MCF 10A (cell line): ENCODE results near the gene KRTAP9-2. TPM values are rescaled to one million over a fixed set of nuclear protein-coding genes. Genes with fewer than 3 reads are reported as not detected.

Source experiments
- BruUV-seq: library from RNA; stranded (reverse); fragments of 400-500 nt; replicated peaks from 2 replicates; lab custom pipeline; 2021; lab: Mats Ljungman, UMichigan
- CTCF ChIA-PET: fragments of 300-600 bp; sonication (Branson Sonifier 250); formaldehyde crosslinking; extraction: SDS; loops from one replicate; lab custom pipeline; 2021; ENCODE audit warnings: antibody characterized with exemption, inconsistent platforms; lab: Yijun Ruan, JAX
- POLR2A ChIA-PET: fragments of 300-600, 350-650 bp; sonication (Branson Sonifier 250); formaldehyde crosslinking; extraction: SDS; loops from one replicate; lab custom pipeline; 2020; ENCODE audit warnings: antibody characterized with exemption, inconsistent platforms; lab: Yijun Ruan, JAX
- DNase-seq: peaks from one replicate; pipeline ENCODE4 v3.0.0-alpha.2; 2018; ENCODE audit not compliant: unreplicated experiment
- H3K27ac Mint-ChIP-seq: one replicate; pipeline ENCODE4 v1.8.0; 2022; ENCODE audit warnings: mild to moderate bottlenecking, low read depth, mixed read lengths; ENCODE audit not compliant: unreplicated experiment
- H3K27me3 Mint-ChIP-seq: one replicate; pipeline ENCODE4 v1.8.0; 2022; ENCODE audit warnings: mixed read lengths; ENCODE audit not compliant: insufficient read depth, unreplicated experiment
- H3K36me3 Mint-ChIP-seq: one replicate; pipeline ENCODE4 v1.8.0; 2022; ENCODE audit warnings: mild to moderate bottlenecking, moderate library complexity, mixed read lengths; ENCODE audit not compliant: insufficient read depth, unreplicated experiment
- H3K4me1 Mint-ChIP-seq: one replicate; pipeline ENCODE4 v1.8.0; 2022; ENCODE audit warnings: mixed read lengths; ENCODE audit not compliant: insufficient read depth, unreplicated experiment
- H3K4me3 Mint-ChIP-seq: one replicate; pipeline ENCODE4 v1.8.0; 2022; ENCODE audit warnings: mild to moderate bottlenecking, moderate library complexity, mixed read lengths; ENCODE audit not compliant: unreplicated experiment
- H3K9me3 Mint-ChIP-seq: one replicate; pipeline ENCODE4 v1.8.0; 2022; ENCODE audit warnings: mixed read lengths; ENCODE audit not compliant: unreplicated experiment
- CTCF ChIP-seq: fragments of 200-600 bp; IDR thresholded peaks from one replicate; pipeline ENCODE4 v1.8.0; 2022; ENCODE audit warnings: antibody characterized with exemption, mild to moderate bottlenecking; ENCODE audit not compliant: unreplicated experiment
- intact Hi-C: fragments of 100-400 bp; cut with micrococcal nuclease; formaldehyde crosslinking; loops from 2 replicates; pipeline ENCODE4 v1.14.1; 2022
- total RNA-seq: library from RNA; stranded (reverse); gene quantifications from 2 replicates; pipeline ENCODE4 v1.2.3, GENCODE V29; 2022

KRTAP9-2 gene
- total RNA-seq, 1 experiment from 2014 or later = not detected

GRCh38 chr17:41258406-41258805 lies 32.0 kb downstream of the KRTAP9-2 start:
- no peaks in the 10 kb centered on the region for H3K36me3 Mint-ChIP-seq
- no TSS peak for BruUV-seq
- POLR2A ChIA-PET = no interaction called here
- no peak for DNase-seq
- CTCF ChIA-PET = no interaction called here
- no peaks in the 10 kb centered on the region for H3K4me1 Mint-ChIP-seq
- H3K27ac Mint-ChIP-seq = no peak overlapping the region
- no peak overlapping the region for H3K4me3 Mint-ChIP-seq
- intact Hi-C loops = no loop called here
- H3K27me3 Mint-ChIP-seq = peaks cover 100% of the 10 kb centered on the region
- TF ChIP-seq CTCF = no peak
- H3K9me3 Mint-ChIP-seq = no peaks in the 10 kb centered on the region

DNA sequence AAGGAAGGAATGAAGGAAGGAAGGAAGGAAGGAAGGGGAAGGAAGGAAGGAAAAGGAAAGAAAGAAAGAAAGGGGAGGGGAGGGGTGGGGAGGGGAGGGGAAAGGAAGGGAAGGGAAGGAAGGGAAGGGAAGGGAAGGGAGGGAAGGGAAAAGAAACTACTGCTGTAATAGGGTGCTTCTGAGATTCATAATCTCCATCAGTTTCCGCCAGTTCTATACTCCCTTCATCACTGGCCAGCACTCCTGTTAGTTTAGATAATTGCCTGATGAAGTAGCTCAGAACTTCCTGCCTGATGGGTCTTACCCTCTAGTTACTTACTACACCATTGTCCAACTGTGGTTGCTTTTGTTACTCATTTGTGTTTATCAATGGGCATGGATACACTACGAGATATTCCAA lies 36.8 kb downstream of the KRTAP9-2 start:
- no peak for DNase-seq
- intact Hi-C loops = no loop called here
- no TSS peak for BruUV-seq
- no peak for TF ChIP-seq CTCF
- no peaks in the 10 kb centered on the region for H3K9me3 Mint-ChIP-seq
- no peak overlapping the region for H3K27ac Mint-ChIP-seq
- H3K27me3 Mint-ChIP-seq = peaks cover 69% of the 10 kb centered on the region
- H3K4me1 Mint-ChIP-seq = no peaks in the 10 kb centered on the region
- ChIA-PET CTCF (no interaction called here), POLR2A (no interaction called here)
- no peaks in the 10 kb centered on the region for H3K36me3 Mint-ChIP-seq
- H3K4me3 Mint-ChIP-seq = no peak overlapping the region

GRCh38 chr17:41264599-41264998 lies 38.2 kb downstream of the KRTAP9-2 start:
- intact Hi-C loops = no loop called here
- Mint-ChIP-seq H3K27me3 (peaks cover 55% of the 10 kb centered on the region), H3K27ac (no peak overlapping the region), H3K36me3 (no peaks in the 10 kb centered on the region), H3K4me3 (no peak overlapping the region), H3K4me1 (no peaks in the 10 kb centered on the region), H3K9me3 (no peaks in the 10 kb centered on the region)
- POLR2A ChIA-PET = no interaction called here
- no peak for TF ChIP-seq CTCF
- CTCF ChIA-PET = no interaction called here
- no TSS peak for BruUV-seq
- DNase-seq = no peak

GRCh38 chr17:41265078-41265477 lies 38.6 kb downstream of the KRTAP9-2 start, which contains the start of gene KRTAP9-6:
Gene KRTAP9-6, plus strand, starts transcription at chr17:41265378. Its CDS starts 0 bp downstream, at chr17:41265378.
- POLR2A ChIA-PET = no interaction called here
- H3K27me3 Mint-ChIP-seq = peaks cover 51% of the 10 kb centered on the region
- no peak within 1 kb of the TSS for H3K27ac Mint-ChIP-seq
- intact Hi-C loops = no loop called here
- no peak for DNase-seq
- CTCF ChIA-PET = no interaction called here
- no peaks in the 10 kb centered on the region for H3K4me1 Mint-ChIP-seq
- H3K4me3 Mint-ChIP-seq = no peak within 1 kb of the TSS
- H3K36me3 Mint-ChIP-seq = no peaks in the 10 kb centered on the region
- BruUV-seq = no TSS peak
- no peak for TF ChIP-seq CTCF
- H3K9me3 Mint-ChIP-seq = no peaks in the 10 kb centered on the region
